HepG2 (cell line): ENCODE data around the gene ADAT3.
A peak's percentile ranks its signal among the peaks of the same experiment; 100 is the strongest.

ENCODE experiments used
- CBFB ChIP-seq: sonication (generic); formaldehyde crosslinking; IDR thresholded peaks from 2 replicates; pipeline ENCODE4 v1.4.0; 2020; ENCODE audit warnings: missing genetic modification reagents
- CREM ChIP-seq, 2 experiments: sonication (generic) in 1 of 2; formaldehyde crosslinking in 1 of 2; IDR thresholded peaks; 2 replicates each; pipeline versions ENCODE4 v1.4.0 to v1.6.1; 2016 to 2020; ENCODE audit warnings: antibody characterized with exemption in 1 of 2, mild to moderate bottlenecking in 1 of 2, missing genetic modification reagents in 1 of 2
- CTCF ChIP-seq: sonication (generic); formaldehyde crosslinking; IDR thresholded peaks from 2 replicates; pipeline ENCODE4 v1.5.0; 2020; ENCODE audit warnings: mild to moderate bottlenecking, missing genetic modification reagents, moderate library complexity
- IKZF4 ChIP-seq: sonication (generic); formaldehyde crosslinking; IDR thresholded peaks from 2 replicates; pipeline ENCODE4 v1.5.1; 2020; ENCODE audit warnings: borderline replicate concordance, mild to moderate bottlenecking, low read depth, missing genetic modification reagents; ENCODE audit errors: not compliant biosample characterization
- KDM3A ChIP-seq: IDR thresholded peaks from 2 replicates; pipeline ENCODE4 v1.6.1; 2018; ENCODE audit warnings: low read depth, missing compliant biosample characterization
- NR2C2 ChIP-seq: sonication (generic); formaldehyde crosslinking; IDR thresholded peaks from 2 replicates; pipeline ENCODE4 v1.4.0; 2020; ENCODE audit warnings: missing genetic modification reagents, mild to moderate bottlenecking, moderate library complexity, borderline replicate concordance
- SNAPC2 ChIP-seq: sonication (generic); formaldehyde crosslinking; IDR thresholded peaks from 2 replicates; pipeline ENCODE4 v1.8.1; 2022; ENCODE audit warnings: mild to moderate bottlenecking, missing genetic modification reagents
- SRSF9 ChIP-seq: fragments of 200-400 bp; formaldehyde crosslinking; IDR thresholded peaks from 2 replicates; pipeline ENCODE4 v1.6.1; 2018; ENCODE audit warnings: borderline replicate concordance, mild to moderate bottlenecking, low read depth, low read length; ENCODE audit not compliant: insufficient read depth, poor library complexity, severe bottlenecking
- TRAFD1 ChIP-seq: sonication (generic); formaldehyde crosslinking; IDR thresholded peaks from 2 replicates; pipeline ENCODE4 v1.5.1; 2020; ENCODE audit warnings: missing genetic modification reagents, mild to moderate bottlenecking, borderline replicate concordance
- ZNF124 ChIP-seq: sonication (generic); formaldehyde crosslinking; IDR thresholded peaks from 2 replicates; pipeline ENCODE4 v1.4.0; 2020; ENCODE audit warnings: missing genetic modification reagents
- ZNF556 ChIP-seq: sonication (generic); formaldehyde crosslinking; IDR thresholded peaks from 2 replicates; pipeline ENCODE4 v1.4.0; 2020; ENCODE audit warnings: mild to moderate bottlenecking, missing genetic modification reagents, borderline replicate concordance
- ZNF75D ChIP-seq: sonication (generic); formaldehyde crosslinking; IDR thresholded peaks from 2 replicates; pipeline ENCODE4 v1.8.1; 2023; ENCODE audit warnings: missing genetic modification reagents, mild to moderate bottlenecking, borderline replicate concordance
- ZNF780A ChIP-seq: sonication (generic); formaldehyde crosslinking; IDR thresholded peaks from 2 replicates; pipeline ENCODE4 v1.8.0; 2022; ENCODE audit warnings: mild to moderate bottlenecking, missing genetic modification reagents, moderate library complexity

- TF ChIP-seq CBFB (CRISPR knock-in tag), result no peak
- TF ChIP-seq NR2C2 (CRISPR knock-in tag), result no peak
- TF ChIP-seq TRAFD1 (CRISPR knock-in tag), result no peak
- no peak for TF ChIP-seq ZNF75D
- TF ChIP-seq CREM (IDR thresholded peaks at IDR 0.05), result no peak
- no peak for TF ChIP-seq CREM (CRISPR knock-in tag; IDR thresholded peaks at IDR 0.05)
- TF ChIP-seq SRSF9, result no peak
- no peak for TF ChIP-seq IKZF4
- TF ChIP-seq ZNF780A (CRISPR knock-in tag), result no peak
- peak; percentile 88 for TF ChIP-seq CTCF (CRISPR knock-in tag)
- TF ChIP-seq ZNF556 (CRISPR knock-in tag), result no peak
- no peak for TF ChIP-seq ZNF124
- no peak for TF ChIP-seq KDM3A (CRISPR knock-in tag)
- TF ChIP-seq SNAPC2 (CRISPR knock-in tag), result no peak
These were observed 40.7 kb downstream of the ADAT3 start for GRCh38 chr19:1945899-1946298.
